Kidney tubule cell (primary cell): ENCODE measurements around the gene MB21D2.
"Not testable (repeated sequence)": the region's sequence is repeated elsewhere in the genome, so short reads cannot be mapped to it uniquely, and the experiment has no call there.

Source experiments
- DNase-seq: peaks from one replicate; pipeline ENCODE4 v3.0.0-alpha.2; 2018; ENCODE audit warnings: low spot score

MB21D2 gene

DNA sequence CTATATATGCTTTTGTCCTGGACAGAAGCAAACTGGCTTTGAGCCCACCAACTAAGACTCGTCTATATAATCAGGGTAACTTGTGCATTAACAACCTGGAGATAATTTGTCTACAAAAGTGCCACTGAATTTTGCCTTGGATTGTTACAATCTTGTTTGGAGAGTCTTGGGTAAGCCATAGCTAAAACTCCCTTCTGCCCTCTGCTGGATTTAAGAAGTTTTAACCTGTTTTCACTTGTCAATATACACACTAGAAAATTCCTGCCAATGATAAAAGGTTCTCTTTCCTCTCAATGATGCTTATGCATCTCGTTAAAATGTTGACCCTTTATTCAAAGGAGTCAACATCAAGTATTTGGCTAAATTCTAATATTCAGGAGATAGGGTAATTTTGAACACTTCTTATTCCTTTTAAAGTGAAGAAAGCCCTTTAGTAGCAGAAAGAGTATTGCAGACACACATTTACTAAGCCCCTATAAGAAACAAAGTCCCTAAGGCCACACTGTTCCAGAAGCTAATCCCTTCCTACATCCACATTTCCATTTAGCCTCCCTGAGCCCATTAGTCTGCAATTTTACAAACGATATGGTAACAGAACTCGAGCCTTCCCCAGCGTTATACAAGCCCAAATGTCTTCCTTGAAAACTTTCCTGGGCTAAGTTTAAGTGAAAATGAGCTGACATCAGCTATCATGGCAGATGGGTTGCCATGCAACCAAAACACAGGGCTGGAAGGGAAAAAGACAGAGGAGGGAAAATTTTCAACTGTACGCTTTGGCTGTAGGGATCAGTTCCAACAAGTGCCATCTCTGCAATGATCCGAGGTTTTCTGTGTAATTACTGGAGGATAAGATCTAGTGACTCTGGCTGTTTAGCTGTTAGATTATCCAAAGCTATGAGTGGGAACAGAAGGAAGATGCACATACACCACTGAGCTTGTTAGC lies 114.4 kb downstream of the MB21D2 start:
- DNase-seq: peak; percentile 50

DNA sequence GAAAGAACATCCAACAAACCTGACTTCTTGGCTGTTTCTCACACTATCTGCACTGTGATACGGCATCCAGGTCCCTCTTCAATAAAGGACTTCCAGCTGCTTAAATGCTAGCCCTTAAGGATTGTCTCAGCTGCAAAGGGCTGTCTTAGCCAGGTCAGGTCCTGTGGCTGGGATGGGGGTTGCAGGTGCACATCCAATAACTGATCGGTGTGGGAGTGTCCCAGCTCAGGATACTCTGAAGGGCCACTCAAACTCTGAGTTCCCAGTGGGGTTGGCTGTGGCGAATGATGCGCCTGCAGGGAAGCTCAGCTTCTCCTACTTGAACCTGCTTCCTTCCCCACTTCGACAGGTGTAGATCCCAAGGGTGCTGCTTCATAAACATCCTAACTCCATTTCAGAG lies 115.7 kb downstream of the MB21D2 start:
- DNase-seq: no peak

DNA sequence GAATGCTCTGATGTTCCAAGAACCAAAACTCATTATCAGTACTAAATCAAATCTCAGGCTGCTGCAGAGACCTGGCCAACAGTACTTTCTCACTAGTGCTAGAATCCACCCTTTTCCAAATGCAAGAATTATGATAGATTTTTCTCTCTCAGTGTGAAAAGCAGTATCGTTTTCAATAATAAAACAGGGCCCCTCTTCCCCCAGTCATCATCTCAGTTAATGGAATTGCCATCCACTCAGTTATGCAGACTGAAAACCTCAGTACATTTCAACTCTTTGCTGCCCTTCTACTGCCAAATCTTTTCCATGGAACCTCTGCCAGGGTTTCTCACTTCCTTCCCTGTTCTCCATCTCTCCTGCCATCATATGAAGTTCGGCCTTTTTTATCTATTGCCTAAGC lies 117.9 kb downstream of the MB21D2 start:
- no peak for DNase-seq

- DNase-seq: no peak
These were observed 122.6 kb downstream of the MB21D2 start for GRCh38 chr3:192795021-192795420.

DNA sequence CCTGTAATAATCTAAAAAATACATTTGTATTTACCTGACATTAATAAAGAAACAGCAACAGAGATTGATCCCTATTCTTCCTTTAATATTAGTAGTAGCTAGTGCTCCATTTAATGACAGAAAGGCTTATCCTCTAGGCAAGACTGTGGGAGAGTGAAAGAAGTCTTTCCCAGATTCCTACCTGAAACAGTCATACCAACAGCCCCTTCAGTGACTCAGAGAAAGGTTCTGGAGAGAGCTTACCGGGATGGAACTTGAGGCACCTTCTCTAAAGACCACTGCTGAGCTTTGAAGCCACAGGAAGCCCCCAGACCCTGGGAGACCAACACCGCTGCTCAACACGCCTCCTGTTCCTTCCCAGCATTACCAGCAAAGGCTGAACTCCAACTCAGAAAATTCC lies 123.4 kb downstream of the MB21D2 start:
- DNase-seq: peak; percentile 21

DNA sequence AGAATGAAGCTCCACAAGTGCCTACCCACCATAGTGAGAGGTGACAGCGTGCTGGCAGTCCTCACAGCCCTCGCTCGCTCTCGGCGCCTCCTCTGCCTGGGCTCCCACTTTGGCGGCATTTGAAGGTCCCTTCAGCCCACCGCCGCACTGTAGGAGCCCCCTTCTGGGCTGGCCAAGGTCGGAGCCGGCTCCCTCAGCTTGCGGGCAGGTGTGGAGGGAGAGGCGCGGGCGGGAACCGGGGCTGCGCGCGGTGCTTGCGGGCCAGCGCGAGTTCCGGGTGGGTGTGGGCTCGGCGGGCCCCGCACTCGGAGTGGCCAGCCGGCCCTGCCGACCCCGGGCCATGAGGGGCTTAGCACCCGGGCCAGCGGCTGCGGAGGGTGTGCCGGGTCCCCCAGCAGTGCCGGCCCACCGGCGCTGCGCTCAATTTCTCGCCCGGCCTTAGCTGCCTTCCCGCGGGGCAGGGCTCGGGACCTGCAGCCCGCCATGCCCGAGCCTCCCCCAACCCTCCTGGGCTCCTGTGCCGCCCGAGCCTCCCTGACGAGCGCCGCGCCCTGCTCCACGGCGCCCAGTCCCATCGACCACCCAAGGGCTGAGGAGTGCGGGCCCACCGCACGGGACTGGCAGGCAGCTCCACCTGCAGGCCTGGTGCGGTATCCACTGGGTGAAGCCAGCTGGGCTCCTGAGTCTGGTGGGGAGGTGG lies 128.7 kb downstream of the MB21D2 start:
- not testable (repeated sequence) for DNase-seq

GRCh38 chr3:192778508-192778907 lies 139.1 kb downstream of the MB21D2 start:
- DNase-seq: no peak

GRCh38 chr3:192774341-192774740 lies 143.3 kb downstream of the MB21D2 start:
- DNase-seq: not testable (repeated sequence)

DNA sequence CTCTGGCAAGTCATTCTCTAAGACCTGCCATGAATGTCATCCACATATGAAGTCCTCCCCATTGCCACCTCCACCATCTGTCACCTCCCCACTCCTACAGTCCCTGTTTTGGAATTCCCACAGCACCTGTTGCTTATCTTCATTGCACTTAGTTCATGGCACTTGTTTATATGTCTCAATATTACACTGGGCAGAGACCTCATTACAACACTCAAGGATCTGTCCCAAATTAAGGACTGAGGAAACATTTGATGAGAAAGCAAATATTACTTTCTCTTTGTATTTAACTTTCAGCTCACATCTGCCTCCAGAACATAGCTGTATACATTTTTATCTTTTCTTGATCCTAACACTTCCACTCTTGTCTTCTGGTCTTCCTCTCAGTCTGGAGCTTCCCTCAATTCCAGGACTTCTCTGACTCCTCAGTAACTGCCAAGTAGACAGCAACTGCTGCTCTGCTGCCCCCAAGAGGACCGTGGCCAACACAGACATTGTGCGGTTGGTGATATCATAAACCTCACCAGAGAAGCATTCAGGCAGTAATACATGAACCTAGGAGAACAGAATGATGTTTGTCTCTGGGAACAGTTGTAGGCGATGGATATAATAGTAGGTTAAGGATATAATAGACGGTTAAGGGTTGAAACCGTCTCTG lies 145.3 kb downstream of the MB21D2 start:
- DNase-seq: peak; percentile 59

DNA sequence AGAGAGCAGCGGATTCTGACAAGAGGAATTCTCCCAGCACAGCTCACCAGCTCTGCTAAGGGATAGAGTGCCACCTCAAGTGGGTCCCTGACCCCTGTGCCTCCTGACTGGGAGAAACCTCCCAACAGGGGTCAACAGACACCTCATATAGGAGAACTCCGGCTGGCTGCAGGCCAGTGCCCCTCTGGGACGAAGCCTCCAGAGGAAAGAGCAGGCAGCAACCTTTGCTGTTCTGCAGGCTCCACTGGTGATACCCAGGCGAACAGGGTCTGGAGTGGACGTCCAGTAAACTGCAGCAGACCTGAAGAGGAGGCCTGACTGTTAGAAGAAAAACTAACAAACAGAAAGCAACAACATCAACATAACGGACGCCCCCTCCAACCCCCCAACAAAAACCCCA lies 159.0 kb downstream of the MB21D2 start:
- no peak for DNase-seq

- no peak for DNase-seq
These were observed 166.5 kb downstream of the MB21D2 start for GRCh38 chr3:192751148-192751547.

- no peak for DNase-seq
These were observed 167.5 kb downstream of the MB21D2 start for GRCh38 chr3:192750201-192750600.

DNA sequence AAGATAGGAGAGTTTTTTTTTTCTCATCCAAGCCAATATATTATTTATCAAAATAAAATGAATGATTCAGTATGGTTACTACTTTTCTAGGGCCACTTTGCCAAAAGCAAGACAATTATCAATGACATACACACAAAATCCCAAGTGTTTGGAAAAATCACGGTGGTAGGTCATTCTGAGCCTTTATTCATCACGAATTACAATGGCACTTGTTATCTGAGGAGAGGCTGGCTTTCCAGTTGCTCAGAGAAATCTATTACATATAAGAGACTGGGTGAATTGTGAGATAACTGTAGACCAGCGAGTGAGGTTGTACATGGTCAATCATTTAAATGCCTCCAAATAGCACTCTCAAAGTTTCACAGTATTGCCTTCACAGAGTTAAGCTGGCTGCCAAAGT lies 169.9 kb downstream of the MB21D2 start:
- DNase-seq: no peak

DNA sequence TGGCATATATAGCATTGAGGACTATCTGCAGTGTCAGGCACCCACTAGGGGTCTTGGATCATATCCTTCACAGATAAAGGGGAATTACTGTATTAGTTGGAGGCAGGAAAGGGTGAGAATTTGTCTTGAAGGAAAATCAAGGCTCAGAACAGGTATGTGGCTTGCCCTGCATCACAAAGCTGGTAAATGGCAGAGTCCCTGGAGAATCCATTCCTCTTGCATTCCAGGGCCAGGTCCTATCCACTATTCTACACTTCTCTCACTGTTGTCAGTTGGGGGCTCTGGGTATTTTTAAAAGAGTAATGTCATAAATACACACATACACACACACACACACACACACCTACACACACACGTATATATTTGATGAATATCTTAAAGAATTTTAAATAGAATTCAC lies 170.5 kb downstream of the MB21D2 start:
- no peak for DNase-seq
